GM23248 (cell line): ENCODE data around the gene GNAQ.

ENCODE experiments used
- EZH2 ChIP-seq: fragments of 200-600 bp; sonication (generic); IDR thresholded peaks from 2 replicates; pipeline ENCODE4 v1.6.1; 2018; ENCODE audit warnings: antibody characterized with exemption, mild to moderate bottlenecking; ENCODE audit not compliant: insufficient read depth, poor library complexity, severe bottlenecking
- EZH2phosphoT487 ChIP-seq: fragments of 200-600 bp; sonication (generic); IDR thresholded peaks from 2 replicates; pipeline ENCODE4 v1.6.1; 2018; ENCODE audit warnings: antibody characterized with exemption, moderate library complexity, mild to moderate bottlenecking, low read depth; ENCODE audit not compliant: insufficient read depth

DNA sequence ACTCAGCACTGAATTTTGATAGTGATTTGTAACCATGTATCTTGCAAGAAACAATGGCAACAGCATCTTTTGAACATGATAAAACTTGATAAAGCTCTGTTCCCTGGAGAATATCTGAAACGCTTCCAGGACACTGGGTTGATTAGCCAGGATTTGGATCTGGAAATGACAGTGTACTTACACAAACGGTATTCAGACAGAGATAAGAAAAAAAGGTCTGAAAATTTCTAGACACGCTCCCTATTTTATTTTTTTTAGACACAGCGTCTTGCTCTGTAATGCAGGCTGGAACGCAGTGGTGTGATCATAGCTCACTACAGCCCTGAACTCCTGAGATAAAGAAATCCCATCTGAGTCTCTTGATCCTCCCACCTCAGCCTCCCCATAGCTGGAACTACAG lies 109.0 kb downstream of the GNAQ start:
- TF ChIP-seq EZH2 (no peak), EZH2phosphoT487 (no peak)
